ENCODE results near the gene LLGL1.

LLGL1 gene

GRCh38 chr17:18225121-18225641 lies at the start of gene LLGL1:
Gene LLGL1, plus strand, starts transcription at chr17:18225635. Its CDS starts 48 bp downstream, at chr17:18225683.
- peak; percentile 92 for DNase-seq (ENCODE audit: low read depth, low spot score)

GRCh38 chr17:18176176-18176575 lies 49.3 kb upstream of the LLGL1 start:
- DNase-seq (ENCODE audit: low read depth, low spot score): no peak

GRCh38 chr17:18177133-18177532 lies 48.3 kb upstream of the LLGL1 start:
- DNase-seq (ENCODE audit: low read depth, low spot score): no peak

- no peak for DNase-seq (ENCODE audit: low read depth, low spot score)
These were observed 47.7 kb upstream of the LLGL1 start for GRCh38 chr17:18177722-18178121.

GRCh38 chr17:18179196-18179595 lies 46.2 kb upstream of the LLGL1 start:
- DNase-seq (ENCODE audit: low read depth, low spot score): no peak

- DNase-seq (ENCODE audit: low read depth, low spot score): no peak
These were observed 45.6 kb upstream of the LLGL1 start for GRCh38 chr17:18179804-18180203.

GRCh38 chr17:18181358-18181757 lies 44.1 kb upstream of the LLGL1 start:
- DNase-seq (ENCODE audit: low read depth, low spot score): no peak

- DNase-seq (ENCODE audit: low read depth, low spot score): no peak
These were observed 43.1 kb upstream of the LLGL1 start for GRCh38 chr17:18182110-18182977.

GRCh38 chr17:18182978-18183333 lies 42.5 kb upstream of the LLGL1 start:
- peak; percentile 58 for DNase-seq (ENCODE audit: low read depth, low spot score)

GRCh38 chr17:18183334-18184142 lies 41.9 kb upstream of the LLGL1 start, which contains the start of gene ALKBH5:
Gene ALKBH5, plus strand, starts transcription at chr17:18183828. Its CDS starts 416 bp downstream, at chr17:18184244.
- DNase-seq (ENCODE audit: low read depth, low spot score): peak; percentile 91

GRCh38 chr17:18184143-18185031 lies 41.0 kb upstream of the LLGL1 start:
- peak; percentile 9 for DNase-seq (ENCODE audit: low read depth, low spot score)

- DNase-seq (ENCODE audit: low read depth, low spot score): no peak
These were observed 40.0 kb upstream of the LLGL1 start for GRCh38 chr17:18185391-18185790.

GRCh38 chr17:18185832-18186626 lies 39.4 kb upstream of the LLGL1 start:
- no peak for DNase-seq (ENCODE audit: low read depth, low spot score)

- no peak for DNase-seq (ENCODE audit: low read depth, low spot score)
These were observed 38.8 kb upstream of the LLGL1 start for GRCh38 chr17:18186627-18186982.

- no peak for DNase-seq (ENCODE audit: low read depth, low spot score)
These were observed 38.2 kb upstream of the LLGL1 start for GRCh38 chr17:18187226-18187625.

GRCh38 chr17:18187821-18188761 lies 37.3 kb upstream of the LLGL1 start:
- no peak for DNase-seq (ENCODE audit: low read depth, low spot score)

GRCh38 chr17:18190628-18191235 lies 34.7 kb upstream of the LLGL1 start:
- no peak for DNase-seq (ENCODE audit: low read depth, low spot score)

GRCh38 chr17:18191236-18191667 lies 34.2 kb upstream of the LLGL1 start:
- DNase-seq (ENCODE audit: low read depth, low spot score): no peak

GRCh38 chr17:18191967-18192366 lies 33.5 kb upstream of the LLGL1 start:
- no peak for DNase-seq (ENCODE audit: low read depth, low spot score)
